Transverse colon (tissue), 4 donors: Measurements from ENCODE around the gene MUC22.

Source experiments
- CTCF ChIP-seq, 5 experiments: fragments of 200-600 bp in 3 of 5; fragments of 450-650 bp in 2 of 5; sonication (generic) in 3 of 5; IDR thresholded peaks; 1 replicate in 2 of 5; 2 replicates in 3 of 5; pipeline ENCODE4 v1.5.1; 2016 to 2017; ENCODE audit warnings: antibody characterized with exemption in 5 of 5, inconsistent platforms in 3 of 5, mild to moderate bottlenecking in 2 of 5, moderate library complexity in 1 of 5
- POLR2A ChIP-seq: fragments of 450-650 bp; IDR thresholded peaks from one replicate; pipeline ENCODE4 v1.6.1; 2016; ENCODE audit warnings: antibody characterized with exemption, mild to moderate bottlenecking, moderate library complexity
- POLR2AphosphoS5 ChIP-seq, 3 donors: sonication (generic); formaldehyde crosslinking; IDR thresholded peaks; one replicate each; pipeline ENCODE4 v1.6.1; 2016; ENCODE audit warnings: antibody characterized with exemption in 3 of 3

GRCh38 chr6:31081872-31082271 lies 71.6 kb downstream of the MUC22 start:
- TF ChIP-seq CTCF (IDR thresholded peaks at IDR 0.05) (no peak), POLR2AphosphoS5 (IDR thresholded peaks at IDR 0.05) (no peak), POLR2A (no peak)
